AG08396 (cell line): ENCODE data around the gene ERICH4.

Source experiments
- DNase-seq: peaks from one replicate; pipeline ENCODE4 v3.0.0; 2012; ENCODE audit warnings: low spot score, mixed read lengths

Gene ERICH4

GRCh38 chr19:41414461-41414860 is 28.5 kb upstream of the ERICH4 start:
- no peak for DNase-seq

- no peak for DNase-seq
Measured at GRCh38 chr19:41415154-41415571, 27.8 kb upstream of the ERICH4 start.

GRCh38 chr19:41416194-41416674 is 26.7 kb upstream of the ERICH4 start:
- no peak for DNase-seq

- DNase-seq: no peak
Measured at GRCh38 chr19:41420101-41420880, 22.7 kb upstream of the ERICH4 start.

GRCh38 chr19:41421314-41421713 is 21.6 kb upstream of the ERICH4 start:
- DNase-seq: no peak

- no peak for DNase-seq
Measured at GRCh38 chr19:41421973-41422372, 21.0 kb upstream of the ERICH4 start.

GRCh38 chr19:41422456-41422855 is 20.5 kb upstream of the ERICH4 start:
- no peak for DNase-seq

- DNase-seq: no peak
Measured at GRCh38 chr19:41422955-41423354, 20.0 kb upstream of the ERICH4 start.

GRCh38 chr19:41424335-41425173 is 18.4 kb upstream of the ERICH4 start:
- no peak for DNase-seq

- DNase-seq: no peak
Measured at GRCh38 chr19:41425174-41426115, 17.5 kb upstream of the ERICH4 start.

- DNase-seq: no peak
Measured at GRCh38 chr19:41426116-41426841, 16.7 kb upstream of the ERICH4 start.

- peak; percentile 81 for DNase-seq
Measured at GRCh38 chr19:41426952-41427646, 15.9 kb upstream of the ERICH4 start, which contains the start of gene B3GNT8. Gene B3GNT8, minus strand, starts transcription at chr19:41427374. Its CDS starts 596 bp downstream, at chr19:41426778.

- peak; percentile 48 for DNase-seq
Measured at GRCh38 chr19:41427647-41428480, 15.1 kb upstream of the ERICH4 start.

- no peak for DNase-seq
Measured at GRCh38 chr19:41428481-41428859, 14.5 kb upstream of the ERICH4 start.

- DNase-seq: no peak
Measured at GRCh38 chr19:41430922-41431321, 12.0 kb upstream of the ERICH4 start.

GRCh38 chr19:41431426-41432386 is 11.2 kb upstream of the ERICH4 start:
- DNase-seq: peak; percentile 55

- no peak for DNase-seq
Measured at GRCh38 chr19:41433171-41433570, 9.8 kb upstream of the ERICH4 start.

GRCh38 chr19:41434450-41434849 is 8.5 kb upstream of the ERICH4 start:
- no peak for DNase-seq
